ENCODE data around the gene NR5A2.

NR5A2 gene

DNA sequence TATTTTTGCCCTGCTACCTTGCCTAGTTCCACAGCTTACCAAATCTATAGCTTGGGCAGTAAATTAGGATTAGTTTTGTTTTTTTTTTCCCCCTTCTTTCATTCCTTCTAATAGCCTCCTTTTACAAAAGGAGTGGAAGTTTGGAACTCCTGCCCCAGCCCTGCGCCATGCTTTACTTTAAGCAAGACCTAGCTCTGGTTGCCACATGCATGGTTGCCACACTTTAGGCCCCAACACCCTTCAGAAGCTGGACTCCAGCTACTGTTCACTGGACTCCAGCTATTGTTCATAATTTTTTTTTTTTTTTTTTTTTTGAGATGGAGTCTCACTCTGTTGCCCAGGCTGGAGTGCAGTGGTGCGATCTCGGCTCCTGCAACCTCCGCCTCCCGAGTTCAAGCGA is 115.8 kb downstream of the NR5A2 start:
- Mint-ChIP-seq H3K36me3 (ENCODE audit: low read depth) (no peaks in the 10 kb centered on the region), H3K9me3 (no peaks in the 10 kb centered on the region), H3K27me3 (no peaks in the 10 kb centered on the region), H3K4me3 (no peak overlapping the region), H3K27ac (no peak overlapping the region), H3K4me1 (ENCODE audit: low read depth) (peaks cover 1% of the 10 kb centered on the region)
- DNase-seq = no peak

DNA sequence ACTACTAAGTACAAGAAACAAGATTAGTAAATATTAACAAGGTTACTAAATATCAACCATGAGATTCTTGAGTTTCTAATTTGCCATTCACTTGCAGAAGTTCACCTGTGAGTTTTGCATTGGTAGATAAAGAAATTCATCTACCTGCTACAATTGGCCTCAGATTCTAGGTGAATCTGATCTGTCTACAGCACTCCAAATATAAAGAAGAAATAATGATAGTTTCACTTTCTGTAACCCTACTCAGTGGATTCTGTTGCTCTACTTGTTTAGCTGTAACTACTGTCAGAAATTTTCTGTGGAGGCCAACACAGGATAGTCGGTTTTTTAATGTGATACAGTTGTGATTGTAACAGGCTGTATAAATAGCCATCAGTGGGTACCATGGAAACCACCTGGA is 118.6 kb downstream of the NR5A2 start:
- Mint-ChIP-seq H3K4me3 (no peak overlapping the region), H3K4me1 (ENCODE audit: low read depth) (peaks cover 16% of the 10 kb centered on the region), H3K27ac (no peak overlapping the region), H3K9me3 (no peaks in the 10 kb centered on the region), H3K27me3 (no peaks in the 10 kb centered on the region), H3K36me3 (ENCODE audit: low read depth) (no peaks in the 10 kb centered on the region)
- no peak for DNase-seq

DNA sequence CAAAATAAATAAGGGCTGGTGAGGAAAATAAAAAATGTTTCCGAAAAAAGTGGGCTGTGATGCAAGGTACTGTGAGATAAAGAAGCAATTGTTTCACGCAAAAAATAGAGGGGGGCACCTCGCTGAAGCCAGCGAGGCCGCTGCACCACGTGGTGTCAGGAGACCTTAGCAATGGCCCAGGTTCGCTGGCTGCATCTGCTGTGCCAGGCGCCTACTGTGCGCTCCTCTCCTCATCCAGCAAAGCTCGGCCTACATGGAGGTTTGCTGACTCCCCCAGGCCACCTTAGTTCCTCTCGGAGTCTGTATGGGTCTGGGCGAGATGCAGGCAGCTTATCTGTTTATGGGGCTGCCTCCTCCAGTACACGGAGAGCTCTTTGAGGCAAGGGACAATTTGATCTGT is 119.6 kb downstream of the NR5A2 start:
- no peaks in the 10 kb centered on the region for H3K27me3 Mint-ChIP-seq
- H3K27ac Mint-ChIP-seq = no peak overlapping the region
- no peak for DNase-seq
- H3K9me3 Mint-ChIP-seq = no peaks in the 10 kb centered on the region
- H3K4me3 Mint-ChIP-seq = no peak overlapping the region
- H3K36me3 Mint-ChIP-seq (ENCODE audit: low read depth) = no peaks in the 10 kb centered on the region
- peaks cover 22% of the 10 kb centered on the region for H3K4me1 Mint-ChIP-seq (ENCODE audit: low read depth)

DNA sequence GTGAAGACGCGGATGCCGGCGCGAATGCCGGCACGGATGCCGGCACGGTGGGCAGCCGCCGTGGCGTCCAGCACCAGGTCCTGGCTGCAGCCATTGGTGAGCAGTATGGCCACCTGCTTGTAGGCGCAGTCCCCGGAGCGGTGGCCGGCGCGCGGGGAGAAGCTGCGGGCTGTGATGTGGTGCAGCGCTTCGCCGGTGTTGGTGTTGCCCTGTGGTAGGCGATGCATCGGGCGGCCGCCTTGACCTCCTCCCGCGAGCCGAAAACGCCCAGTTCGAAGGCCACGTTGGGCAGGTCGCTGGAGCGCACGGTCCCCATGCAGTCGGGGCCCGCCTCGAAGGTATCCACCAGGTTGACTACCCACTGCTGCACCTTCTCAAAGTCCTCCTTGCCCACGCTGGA is 120.2 kb downstream of the NR5A2 start:
- no peaks in the 10 kb centered on the region for H3K36me3 Mint-ChIP-seq (ENCODE audit: low read depth)
- H3K27ac Mint-ChIP-seq = no peak overlapping the region
- H3K27me3 Mint-ChIP-seq = no peaks in the 10 kb centered on the region
- H3K9me3 Mint-ChIP-seq = no peaks in the 10 kb centered on the region
- peaks cover 27% of the 10 kb centered on the region for H3K4me1 Mint-ChIP-seq (ENCODE audit: low read depth)
- DNase-seq = no peak
- no peak overlapping the region for H3K4me3 Mint-ChIP-seq

DNA sequence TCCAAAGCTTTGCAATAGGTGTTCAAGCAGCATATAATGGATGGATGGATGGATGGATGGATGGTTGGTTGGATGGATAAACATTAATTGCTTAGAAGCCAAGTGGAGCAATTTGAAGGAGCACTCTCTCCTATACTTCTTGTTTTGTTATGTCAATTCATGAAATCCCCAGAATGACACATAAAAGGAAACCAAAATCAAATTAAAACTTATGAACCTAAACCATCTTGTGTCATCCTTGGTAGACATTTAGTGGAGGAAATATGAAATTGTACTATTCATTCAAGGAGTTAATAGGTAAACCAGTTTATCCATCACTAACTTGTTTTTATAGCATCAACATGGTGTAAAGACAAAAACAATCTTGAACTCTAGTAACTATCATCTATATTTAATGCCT is 122.5 kb downstream of the NR5A2 start:
- H3K4me1 Mint-ChIP-seq (ENCODE audit: low read depth) = peaks cover 45% of the 10 kb centered on the region
- no peak overlapping the region for H3K4me3 Mint-ChIP-seq
- DNase-seq = no peak
- H3K36me3 Mint-ChIP-seq (ENCODE audit: low read depth) = no peaks in the 10 kb centered on the region
- H3K27me3 Mint-ChIP-seq = no peaks in the 10 kb centered on the region
- no peaks in the 10 kb centered on the region for H3K9me3 Mint-ChIP-seq
- no peak overlapping the region for H3K27ac Mint-ChIP-seq

DNA sequence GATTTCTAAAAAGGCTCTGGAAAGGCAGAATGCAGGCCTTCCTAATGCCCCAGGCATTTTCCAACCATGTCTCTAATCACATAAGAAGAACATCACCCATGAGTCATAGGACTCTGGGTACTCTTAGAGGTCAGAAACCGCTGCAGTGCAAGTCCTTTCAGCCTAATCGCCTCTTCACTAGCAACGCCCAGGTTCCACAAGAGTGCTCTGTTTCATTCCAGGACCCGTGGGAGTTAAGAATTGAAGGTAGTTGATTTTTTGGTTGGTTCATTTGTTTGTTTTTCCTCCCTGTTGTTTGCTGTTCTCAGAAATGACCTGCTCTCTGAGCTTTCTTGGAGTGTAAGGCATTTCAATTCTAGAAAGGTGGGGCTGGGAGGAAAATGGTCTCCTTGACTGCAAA is 123.2 kb downstream of the NR5A2 start:
- Mint-ChIP-seq H3K27ac (peak overlapping the region; percentile 27), H3K9me3 (no peaks in the 10 kb centered on the region), H3K4me1 (ENCODE audit: low read depth) (peaks cover 45% of the 10 kb centered on the region), H3K36me3 (ENCODE audit: low read depth) (no peaks in the 10 kb centered on the region), H3K27me3 (no peaks in the 10 kb centered on the region), H3K4me3 (no peak overlapping the region)
- no peak for DNase-seq

DNA sequence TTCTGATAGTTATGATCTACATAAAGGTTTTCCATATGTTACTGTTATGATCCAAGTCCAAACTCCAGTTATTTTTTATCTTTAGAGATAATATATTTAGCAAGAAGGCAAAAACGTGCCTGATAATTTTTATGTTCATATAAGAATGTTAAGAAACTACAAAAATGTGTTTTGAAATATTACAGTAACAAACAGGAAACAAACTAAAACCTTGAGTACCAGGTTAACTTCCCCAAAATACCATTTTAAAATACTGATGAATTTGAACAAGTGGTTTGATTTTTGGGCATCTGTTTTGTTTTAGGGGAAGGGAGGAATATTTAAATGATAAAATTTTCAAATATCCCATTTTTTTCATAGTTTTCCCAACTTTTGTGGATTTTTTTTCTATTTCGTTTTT is 124.8 kb downstream of the NR5A2 start:
- Mint-ChIP-seq H3K4me1 (ENCODE audit: low read depth) (peaks cover 44% of the 10 kb centered on the region), H3K4me3 (no peak overlapping the region), H3K27ac (no peak overlapping the region)

DNA sequence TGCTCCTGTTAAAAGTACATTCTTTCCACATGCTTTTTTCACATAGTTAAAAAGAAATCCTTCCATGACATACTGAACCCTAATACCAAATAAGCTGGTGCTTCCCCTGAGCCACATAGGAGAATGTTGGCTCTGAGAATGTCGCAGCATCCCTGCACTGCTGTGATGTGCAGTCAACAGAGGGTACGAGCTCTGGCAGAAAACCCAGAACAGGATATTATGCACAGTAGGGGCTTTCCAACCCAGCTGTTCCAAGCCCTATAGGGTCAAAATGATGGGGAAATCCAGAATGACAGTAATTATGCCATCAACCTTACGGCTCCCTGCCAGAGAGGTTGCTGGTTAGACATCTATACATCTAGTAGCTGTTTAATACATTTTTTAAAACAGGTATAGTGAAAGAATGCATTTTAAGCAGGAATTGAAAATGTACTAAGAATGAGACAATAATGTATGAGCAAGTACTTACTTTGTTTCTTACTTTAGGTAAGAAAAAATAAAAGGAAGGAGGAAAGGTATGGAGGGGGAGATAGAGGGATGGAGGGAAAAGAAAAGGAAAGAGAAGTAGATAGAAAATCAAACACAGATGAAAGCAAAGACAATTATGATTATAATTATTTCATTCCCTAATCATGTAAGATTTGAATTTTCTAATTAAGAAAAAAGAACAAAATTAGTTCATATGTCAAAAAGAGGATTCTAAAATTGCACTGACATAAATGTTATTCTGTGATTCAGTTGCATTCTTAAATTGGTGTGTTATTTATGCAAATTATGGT is 126.0 kb downstream of the NR5A2 start:
- peak; percentile 46 for DNase-seq
- H3K36me3 Mint-ChIP-seq (ENCODE audit: low read depth) = no peaks in the 10 kb centered on the region
- H3K27ac Mint-ChIP-seq = peak overlapping the region; percentile 81
- no peaks in the 10 kb centered on the region for H3K9me3 Mint-ChIP-seq
- peak overlapping the region; percentile 35 for H3K4me3 Mint-ChIP-seq
- peaks cover 44% of the 10 kb centered on the region for H3K4me1 Mint-ChIP-seq (ENCODE audit: low read depth)
- no peaks in the 10 kb centered on the region for H3K27me3 Mint-ChIP-seq

More for the DNA sequence above, 124.8 kb downstream of the NR5A2 start:
- no peaks in the 10 kb centered on the region for H3K36me3 Mint-ChIP-seq (ENCODE audit: low read depth)
- DNase-seq = no peak
- H3K27me3 Mint-ChIP-seq = no peaks in the 10 kb centered on the region
- H3K9me3 Mint-ChIP-seq = no peaks in the 10 kb centered on the region

DNA sequence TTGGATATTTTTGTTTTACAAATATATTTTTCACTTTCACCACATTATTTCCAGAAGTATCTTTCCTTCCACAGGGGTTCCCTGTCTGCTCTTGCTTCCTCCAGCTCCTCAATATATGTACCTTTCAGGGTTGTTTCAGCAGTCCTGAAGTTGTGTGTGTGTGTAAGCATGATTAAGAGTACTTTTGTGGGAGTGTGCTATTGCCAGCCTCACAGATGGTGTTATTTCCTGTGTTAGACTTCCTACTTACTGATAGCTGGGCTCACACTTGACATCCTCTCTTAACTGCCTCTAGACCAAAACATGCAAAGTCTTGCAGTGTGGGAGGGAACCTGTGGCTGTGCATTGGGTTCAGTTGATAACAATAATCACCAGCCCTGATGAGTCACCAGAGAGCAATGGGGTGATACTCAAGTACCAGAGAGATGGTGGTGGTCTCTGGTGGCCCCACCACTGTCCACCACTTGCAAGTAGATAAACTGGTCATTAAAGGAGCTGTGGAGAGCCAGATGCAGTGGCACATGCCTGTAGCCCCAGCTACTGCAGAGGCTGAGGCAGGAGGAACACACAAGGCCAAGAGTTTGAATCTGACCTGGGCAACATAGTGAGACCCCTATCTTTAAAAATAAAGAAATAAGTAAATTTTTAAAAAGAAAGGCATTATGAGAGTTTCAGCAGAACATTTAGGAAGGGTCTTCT is 126.7 kb downstream of the NR5A2 start:
- Mint-ChIP-seq H3K4me3 (peak overlapping the region; percentile 50), H3K27me3 (no peaks in the 10 kb centered on the region), H3K9me3 (no peaks in the 10 kb centered on the region), H3K36me3 (ENCODE audit: low read depth) (no peaks in the 10 kb centered on the region), H3K4me1 (ENCODE audit: low read depth) (peaks cover 44% of the 10 kb centered on the region), H3K27ac (peak overlapping the region; percentile 90)
- DNase-seq = peak; percentile 46

DNA sequence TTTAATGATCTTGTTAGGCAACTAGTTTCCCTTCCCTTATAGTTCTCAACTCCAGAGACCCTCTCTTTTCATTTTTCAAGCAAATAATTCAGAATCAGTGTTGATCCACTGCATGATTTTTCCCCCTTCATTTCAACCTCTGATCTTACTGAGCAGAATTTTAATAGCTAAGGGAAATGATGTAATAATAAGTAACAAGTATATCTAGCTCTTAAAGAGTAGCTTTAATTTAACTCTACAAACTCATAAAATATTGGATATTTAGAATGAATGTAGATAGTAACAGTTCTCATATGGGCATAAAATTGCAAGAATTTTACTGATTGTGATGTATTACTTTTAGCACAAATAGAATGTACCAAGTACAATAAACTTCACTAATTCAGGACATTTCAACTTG is 130.2 kb downstream of the NR5A2 start:
- H3K36me3 Mint-ChIP-seq (ENCODE audit: low read depth) = no peaks in the 10 kb centered on the region
- no peaks in the 10 kb centered on the region for H3K9me3 Mint-ChIP-seq
- no peaks in the 10 kb centered on the region for H3K27me3 Mint-ChIP-seq
- no peak for DNase-seq
- H3K4me3 Mint-ChIP-seq = no peak overlapping the region
- no peak overlapping the region for H3K27ac Mint-ChIP-seq
- peaks cover 19% of the 10 kb centered on the region for H3K4me1 Mint-ChIP-seq (ENCODE audit: low read depth)

DNA sequence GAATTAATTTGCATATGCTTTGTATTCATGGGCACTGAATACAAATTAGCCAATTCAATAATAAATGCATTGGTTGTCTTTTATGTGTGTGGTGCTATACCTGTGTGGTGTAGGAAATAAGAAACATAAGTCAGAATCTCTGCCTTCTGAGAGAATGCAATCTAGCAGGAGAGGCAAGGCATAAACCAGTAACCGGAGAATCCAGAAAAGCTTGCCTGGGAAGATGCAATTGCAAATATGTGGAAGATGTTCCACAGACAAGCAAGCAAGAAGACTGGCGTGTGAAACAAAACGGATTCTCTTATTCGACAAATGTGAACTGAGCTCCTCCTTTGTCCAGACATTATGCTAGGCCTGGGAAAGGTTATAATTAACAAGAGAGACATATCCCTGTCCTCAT is 134.3 kb downstream of the NR5A2 start:
- no peaks in the 10 kb centered on the region for H3K9me3 Mint-ChIP-seq
- no peaks in the 10 kb centered on the region for H3K36me3 Mint-ChIP-seq (ENCODE audit: low read depth)
- no peak overlapping the region for H3K27ac Mint-ChIP-seq
- no peak overlapping the region for H3K4me3 Mint-ChIP-seq
- no peaks in the 10 kb centered on the region for H3K4me1 Mint-ChIP-seq (ENCODE audit: low read depth)
- no peaks in the 10 kb centered on the region for H3K27me3 Mint-ChIP-seq
- DNase-seq = no peak

DNA sequence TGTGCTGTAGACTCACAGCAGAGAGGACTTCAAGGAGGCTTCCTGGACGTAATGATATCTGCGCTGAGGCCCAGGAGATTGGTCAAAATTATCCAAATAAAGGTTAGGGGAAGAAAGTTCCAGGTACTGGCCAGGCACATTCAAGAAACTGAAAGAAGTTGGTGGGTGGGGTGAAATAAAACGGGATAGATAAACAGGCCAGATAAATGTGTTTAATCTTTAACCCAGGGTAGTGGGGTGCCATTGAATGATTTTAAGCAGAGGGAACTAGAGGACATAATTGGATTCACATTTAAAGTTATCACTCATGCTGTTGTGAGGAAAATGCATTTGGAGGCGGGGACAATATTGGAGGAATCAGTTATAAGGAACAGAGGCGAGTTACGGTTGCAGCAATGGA is 134.7 kb downstream of the NR5A2 start:
- H3K36me3 Mint-ChIP-seq (ENCODE audit: low read depth) = no peaks in the 10 kb centered on the region
- no peak for DNase-seq
- no peaks in the 10 kb centered on the region for H3K4me1 Mint-ChIP-seq (ENCODE audit: low read depth)
- H3K27me3 Mint-ChIP-seq = no peaks in the 10 kb centered on the region
- no peaks in the 10 kb centered on the region for H3K9me3 Mint-ChIP-seq
- H3K27ac Mint-ChIP-seq = no peak overlapping the region
- no peak overlapping the region for H3K4me3 Mint-ChIP-seq

DNA sequence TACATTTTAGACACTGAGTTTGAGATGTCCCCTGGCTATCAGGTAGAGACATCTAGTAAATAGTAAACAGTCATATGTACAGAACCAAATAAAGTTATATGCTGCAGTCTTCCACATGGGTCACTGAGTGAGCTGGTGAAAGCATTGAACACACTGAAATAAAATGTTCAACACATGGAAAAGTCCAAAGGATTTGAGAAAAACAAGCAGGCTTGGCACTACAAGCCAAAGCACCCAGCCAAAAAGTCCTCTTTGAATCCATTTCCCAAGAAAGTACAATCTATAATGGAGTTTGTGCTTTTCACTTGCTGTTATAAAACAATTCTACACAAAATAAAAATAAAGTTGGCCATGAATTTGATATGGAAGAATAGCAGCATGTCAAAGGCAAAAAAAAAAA is 135.4 kb downstream of the NR5A2 start:
- H3K36me3 Mint-ChIP-seq (ENCODE audit: low read depth) = no peaks in the 10 kb centered on the region
- no peak for DNase-seq
- no peaks in the 10 kb centered on the region for H3K27me3 Mint-ChIP-seq
- no peaks in the 10 kb centered on the region for H3K9me3 Mint-ChIP-seq
- H3K4me3 Mint-ChIP-seq = no peak overlapping the region
- no peaks in the 10 kb centered on the region for H3K4me1 Mint-ChIP-seq (ENCODE audit: low read depth)
- H3K27ac Mint-ChIP-seq = no peak overlapping the region

DNA sequence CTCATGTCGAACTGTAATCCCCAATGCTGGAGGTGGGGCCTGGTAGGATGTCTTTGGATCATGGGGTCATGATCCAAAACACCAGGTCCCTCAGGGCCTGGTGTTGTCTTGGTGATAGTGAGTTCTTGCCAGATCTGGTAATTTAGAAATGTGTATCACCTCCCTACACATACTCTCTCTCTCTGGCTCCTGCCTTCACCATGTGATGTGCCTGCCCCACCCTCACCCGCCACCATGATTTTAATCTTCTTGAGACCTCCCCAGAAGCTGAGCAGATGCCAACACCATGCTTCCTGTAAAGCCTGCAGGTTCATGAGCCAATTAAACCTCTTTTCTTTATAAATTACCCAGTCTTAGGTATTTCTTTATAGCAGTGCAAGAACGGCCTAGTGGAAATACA is 136.4 kb downstream of the NR5A2 start:
- Mint-ChIP-seq H3K4me3 (no peak overlapping the region), H3K4me1 (ENCODE audit: low read depth) (no peaks in the 10 kb centered on the region), H3K27me3 (no peaks in the 10 kb centered on the region), H3K9me3 (no peaks in the 10 kb centered on the region), H3K27ac (no peak overlapping the region), H3K36me3 (ENCODE audit: low read depth) (no peaks in the 10 kb centered on the region)
- DNase-seq = no peak

DNA sequence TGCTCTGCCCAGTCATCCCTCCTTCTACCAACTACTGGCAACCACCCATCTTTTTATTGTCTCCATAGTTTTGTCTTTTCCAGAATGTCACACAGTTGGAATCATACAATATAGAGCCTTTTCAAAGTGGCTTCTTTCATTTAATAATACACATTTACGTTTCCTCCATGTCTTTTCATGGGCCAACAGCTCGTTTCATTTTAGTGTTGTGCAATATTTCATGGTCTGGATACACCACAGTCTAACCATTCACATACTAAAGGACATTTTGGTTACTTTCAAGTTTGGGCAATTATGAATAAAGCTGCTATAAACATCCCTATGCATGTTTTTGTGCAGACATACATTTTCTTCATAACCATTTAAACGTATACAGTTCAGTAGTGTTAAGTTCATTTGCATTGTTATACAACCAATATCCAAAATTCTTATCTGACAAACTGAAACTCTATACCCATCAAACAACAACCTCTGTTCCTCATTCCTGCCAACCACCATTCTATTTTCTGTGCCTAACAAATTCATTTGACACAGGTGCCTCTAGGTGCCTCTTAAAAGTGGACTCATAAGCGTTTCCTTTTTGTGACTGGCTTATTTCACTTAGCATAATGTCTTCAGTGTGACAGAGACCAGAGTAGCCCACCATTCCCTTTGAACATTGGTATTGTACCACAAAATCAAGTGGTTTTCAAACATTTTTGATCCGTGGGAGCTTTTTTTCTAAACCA is 138.1 kb downstream of the NR5A2 start:
- H3K4me1 Mint-ChIP-seq (ENCODE audit: low read depth) = no peaks in the 10 kb centered on the region
- no peaks in the 10 kb centered on the region for H3K36me3 Mint-ChIP-seq (ENCODE audit: low read depth)
- H3K4me3 Mint-ChIP-seq = no peak overlapping the region
- no peaks in the 10 kb centered on the region for H3K27me3 Mint-ChIP-seq
- H3K9me3 Mint-ChIP-seq = no peaks in the 10 kb centered on the region
- H3K27ac Mint-ChIP-seq = no peak overlapping the region
- no peak for DNase-seq
